Ishikawa (cell line): ENCODE results near the gene UTP11.

Experiments used
- CEBPB ChIP-seq: IDR thresholded peaks from 2 replicates; pipeline ENCODE4 v1.6.1; 2012
- FOXM1 ChIP-seq: IDR thresholded peaks from 2 replicates; pipeline ENCODE4 v1.6.1; 2012; ENCODE audit warnings: low read depth, borderline replicate concordance
- MAX ChIP-seq: IDR thresholded peaks from 2 replicates; pipeline ENCODE4 v1.6.1; 2012
- RAD21 ChIP-seq: IDR thresholded peaks from 2 replicates; pipeline ENCODE4 v1.6.1; 2012; ENCODE audit warnings: low read depth
- REST ChIP-seq: IDR thresholded peaks from 2 replicates; pipeline ENCODE4 v1.6.1; 2012; ENCODE audit warnings: low read depth, mild to moderate bottlenecking
- YY1 ChIP-seq: IDR thresholded peaks from 2 replicates; pipeline ENCODE4 v1.6.1; 2012; ENCODE audit warnings: low read depth

- TF ChIP-seq YY1 (no peak), FOXM1 (no peak), REST (no peak), CEBPB (no peak), MAX (no peak), RAD21 (no peak)
These were observed 38.0 kb upstream of the UTP11 start for GRCh38 chr1:37974567-37974966.
